Stimulated activated CD8-positive, alpha-beta memory T cell treated with anti-CD3 and anti-CD28 coated beads, Interleukin-7, amount 100 ng/mL, for 48 hours (primary cell): Measurements from ENCODE around the gene MAP9.
"Not testable (repeated sequence)": the region's sequence is repeated elsewhere in the genome, so short reads cannot be mapped to it uniquely, and the experiment has no call there.

Experiments used
- DNase-seq, 2 donors: peaks; one replicate each; pipeline ENCODE4 v3.0.0-alpha.2; 2020; ENCODE audit warnings: low read depth in 1 of 2; ENCODE audit errors: extremely low read depth in 1 of 2

MAP9 gene

GRCh38 chr4:155353923-155354540 is 22.7 kb downstream of the MAP9 start:
- peak in 1 of 2 donors; percentile 3 for DNase-seq

GRCh38 chr4:155342142-155342541 is 34.6 kb downstream of the MAP9 start:
- DNase-seq, result no peak

GRCh38 chr4:155339999-155340398 is 36.8 kb downstream of the MAP9 start:
- DNase-seq, result no peak

GRCh38 chr4:155339588-155339987 is 37.2 kb downstream of the MAP9 start:
- DNase-seq, result no peak

GRCh38 chr4:155338196-155338595 is 38.6 kb downstream of the MAP9 start:
- no peak for DNase-seq

- no peak for DNase-seq
These were observed 40.5 kb downstream of the MAP9 start for GRCh38 chr4:155336242-155336641.

- no peak for DNase-seq
These were observed 45.3 kb downstream of the MAP9 start for GRCh38 chr4:155331478-155331877.

- DNase-seq, result no peak
These were observed 54.0 kb downstream of the MAP9 start for GRCh38 chr4:155322782-155323181.

GRCh38 chr4:155321006-155321405 is 55.8 kb downstream of the MAP9 start:
- no peak for DNase-seq

- no peak for DNase-seq
These were observed 57.2 kb downstream of the MAP9 start for GRCh38 chr4:155319516-155319915.

- DNase-seq, result not testable (repeated sequence)
These were observed 64.7 kb downstream of the MAP9 start for GRCh38 chr4:155312027-155312426.

- DNase-seq, result no peak
These were observed 69.0 kb downstream of the MAP9 start for GRCh38 chr4:155307731-155308277.

GRCh38 chr4:155305619-155306018 is 71.1 kb downstream of the MAP9 start:
- DNase-seq, result no peak

- DNase-seq, result no peak
These were observed 72.4 kb downstream of the MAP9 start for GRCh38 chr4:155304375-155304774.

- no peak for DNase-seq
These were observed 77.7 kb downstream of the MAP9 start for GRCh38 chr4:155299103-155299502.
